Fibroblast of mammary gland (primary cell): Measurements from ENCODE around the gene TOPAZ1.

ENCODE experiments used
- DNase-seq: peaks from one replicate; pipeline ENCODE4 v3.0.0-alpha.2; 2010; ENCODE audit warnings: low read depth
- H3K4me3 ChIP-seq: 2 replicates; pipeline ENCODE4 v1.5.1; 2011; ENCODE audit warnings: low read depth, mild to moderate bottlenecking, low read length, moderate library complexity; ENCODE audit not compliant: control insufficient read depth
- CTCF ChIP-seq: conservative IDR thresholded peaks from 2 replicates; pipeline ENCODE4 v1.5.1; 2011; ENCODE audit warnings: low read depth, low read length, inconsistent platforms; ENCODE audit not compliant: control insufficient read depth, insufficient read depth

The TOPAZ1 gene

GRCh38 chr3:44337248-44337785, 95.6 kb downstream of the TOPAZ1 start:
- H3K4me3 ChIP-seq: peak overlapping the region; percentile 79
- peak; percentile 14 for TF ChIP-seq CTCF
- peak; percentile 5 for DNase-seq

- H3K4me3 ChIP-seq: peak within 1 kb of the TSS; percentile 79
- TF ChIP-seq CTCF: no peak
- DNase-seq: peak; percentile 95
These were observed 96.5 kb downstream of the TOPAZ1 start, which contains the start of gene TCAIM for GRCh38 chr3:44338010-44338827. Gene TCAIM, plus strand, starts transcription at chr3:44338766. Its CDS starts 16,017 bp downstream, at chr3:44354783.

DNA sequence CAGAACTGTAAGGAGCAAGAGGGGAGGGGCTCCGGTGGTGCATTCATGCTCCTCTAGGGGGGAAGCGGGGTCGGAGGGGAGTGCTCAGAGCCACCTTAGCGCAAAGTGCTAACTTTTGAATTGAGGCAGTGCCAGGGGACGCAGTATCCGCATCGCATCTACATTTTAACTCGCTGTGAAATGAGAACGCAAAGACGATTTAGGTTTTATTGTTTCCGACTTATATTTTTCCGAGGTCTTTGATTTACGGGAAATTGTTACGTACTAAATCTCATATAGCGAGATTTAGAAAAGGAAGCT, 97.1 kb downstream of the TOPAZ1 start:
- DNase-seq: no peak
- no peak for TF ChIP-seq CTCF
- peak overlapping the region; percentile 79 for H3K4me3 ChIP-seq

DNA sequence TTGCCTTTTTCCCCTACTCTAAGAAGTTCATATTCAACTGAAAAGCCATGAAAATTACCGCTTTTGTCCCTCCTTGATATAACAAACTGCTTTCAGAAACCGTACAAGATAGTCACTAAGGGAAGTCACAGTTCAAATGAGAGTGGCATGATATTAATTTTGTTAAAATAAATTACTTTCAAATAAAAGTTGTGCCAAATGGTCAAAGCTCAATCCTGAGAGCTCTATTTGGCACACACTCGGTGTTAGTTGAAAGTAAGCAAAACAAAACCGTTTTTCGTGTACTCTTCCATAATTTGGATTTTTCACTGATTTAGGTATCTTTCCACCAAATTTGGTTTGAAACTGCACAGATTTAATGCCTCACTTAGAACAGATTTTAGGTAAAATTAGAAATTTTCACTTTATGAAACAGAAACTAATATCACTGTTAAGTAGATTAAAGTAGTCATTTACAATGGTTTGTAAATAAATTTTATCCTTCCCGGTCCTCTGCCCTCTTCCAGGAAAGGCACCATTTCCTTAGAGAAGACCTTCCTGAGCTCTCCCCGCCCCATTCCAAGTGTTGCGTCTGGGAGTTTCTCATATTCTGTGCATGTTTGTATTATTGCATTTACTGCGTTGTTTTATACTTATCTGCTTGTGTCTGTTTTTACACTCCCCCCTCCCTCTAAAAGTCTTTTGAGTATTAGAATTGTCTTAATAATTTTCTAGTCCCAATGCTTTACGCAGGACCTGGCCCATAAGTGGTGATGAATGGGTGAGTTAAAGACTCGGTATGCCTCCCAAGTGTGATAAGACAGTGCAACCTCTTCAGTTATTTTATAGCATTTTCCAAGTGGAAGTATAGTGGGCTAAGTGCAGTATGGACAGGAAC, 97.7 kb downstream of the TOPAZ1 start:
- DNase-seq: peak; percentile 6
- no peak for TF ChIP-seq CTCF
- H3K4me3 ChIP-seq: peak overlapping the region; percentile 79

- no peak overlapping the region for H3K4me3 ChIP-seq
- TF ChIP-seq CTCF: no peak
- DNase-seq: no peak
These were observed 98.3 kb downstream of the TOPAZ1 start for GRCh38 chr3:44340058-44340395.

- no peak overlapping the region for H3K4me3 ChIP-seq
- DNase-seq: peak; percentile 53
- TF ChIP-seq CTCF: no peak
These were observed 100.6 kb downstream of the TOPAZ1 start for GRCh38 chr3:44342176-44342790.
